ENCODE data around the gene OSBPL9.
"Not testable (repeated sequence)": the region's sequence is repeated elsewhere in the genome, so short reads cannot be mapped to it uniquely, and the experiment has no call there.

Gene OSBPL9

GRCh38 chr1:51715369-51715768 is 98.5 kb downstream of the OSBPL9 start:
- DNase-seq = no peak

- no peak for DNase-seq
These were observed 99.9 kb downstream of the OSBPL9 start for GRCh38 chr1:51716746-51717145.

DNA sequence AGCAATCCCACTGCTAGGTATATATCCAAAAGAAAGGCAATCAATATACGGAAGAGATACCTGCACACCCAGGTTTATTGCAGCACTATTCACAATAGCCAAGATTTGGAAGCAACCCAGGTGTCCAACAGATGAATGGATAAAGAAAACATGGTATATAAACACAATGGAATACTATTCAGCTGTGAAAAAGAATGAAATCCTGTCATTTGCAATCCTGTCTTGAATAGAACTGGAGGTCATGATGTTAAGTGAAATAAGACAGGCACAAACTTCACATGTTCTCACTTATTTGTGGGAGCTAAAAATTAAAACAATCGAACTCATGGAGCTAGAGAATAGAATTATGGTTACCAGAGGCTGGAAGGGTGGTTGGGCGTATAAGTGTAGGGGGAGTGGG is 101.0 kb downstream of the OSBPL9 start:
- DNase-seq = no peak

- no peak for DNase-seq
These were observed 102.3 kb downstream of the OSBPL9 start for GRCh38 chr1:51719146-51719545.

DNA sequence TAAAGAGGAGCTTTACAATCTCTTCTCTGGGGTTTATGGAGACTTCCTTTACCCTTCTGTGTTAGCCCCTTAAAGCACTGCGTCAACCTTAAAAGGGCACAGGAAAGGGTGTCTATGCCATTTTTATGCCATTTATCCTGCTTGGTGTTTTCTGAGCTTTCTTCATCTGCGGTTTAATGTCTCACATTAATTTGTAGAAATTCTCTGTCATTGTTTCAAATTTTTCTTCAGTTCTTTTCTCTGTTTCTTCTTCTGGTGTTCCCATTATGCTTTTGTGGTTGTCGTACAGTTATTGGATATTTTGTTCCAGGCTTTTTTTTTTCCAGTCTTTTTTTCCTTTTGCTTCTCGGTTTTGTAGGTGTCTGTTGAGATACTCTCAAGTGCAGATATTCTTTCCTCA is 107.9 kb downstream of the OSBPL9 start:
- no peak for DNase-seq

GRCh38 chr1:51726051-51726450 is 109.2 kb downstream of the OSBPL9 start:
- no peak for DNase-seq

- DNase-seq = no peak
These were observed 109.8 kb downstream of the OSBPL9 start for GRCh38 chr1:51726544-51727225.

GRCh38 chr1:51727366-51727765 is 110.5 kb downstream of the OSBPL9 start:
- DNase-seq = no peak

- DNase-seq = peak; percentile 20
These were observed 111.8 kb downstream of the OSBPL9 start for GRCh38 chr1:51728611-51729155.

DNA sequence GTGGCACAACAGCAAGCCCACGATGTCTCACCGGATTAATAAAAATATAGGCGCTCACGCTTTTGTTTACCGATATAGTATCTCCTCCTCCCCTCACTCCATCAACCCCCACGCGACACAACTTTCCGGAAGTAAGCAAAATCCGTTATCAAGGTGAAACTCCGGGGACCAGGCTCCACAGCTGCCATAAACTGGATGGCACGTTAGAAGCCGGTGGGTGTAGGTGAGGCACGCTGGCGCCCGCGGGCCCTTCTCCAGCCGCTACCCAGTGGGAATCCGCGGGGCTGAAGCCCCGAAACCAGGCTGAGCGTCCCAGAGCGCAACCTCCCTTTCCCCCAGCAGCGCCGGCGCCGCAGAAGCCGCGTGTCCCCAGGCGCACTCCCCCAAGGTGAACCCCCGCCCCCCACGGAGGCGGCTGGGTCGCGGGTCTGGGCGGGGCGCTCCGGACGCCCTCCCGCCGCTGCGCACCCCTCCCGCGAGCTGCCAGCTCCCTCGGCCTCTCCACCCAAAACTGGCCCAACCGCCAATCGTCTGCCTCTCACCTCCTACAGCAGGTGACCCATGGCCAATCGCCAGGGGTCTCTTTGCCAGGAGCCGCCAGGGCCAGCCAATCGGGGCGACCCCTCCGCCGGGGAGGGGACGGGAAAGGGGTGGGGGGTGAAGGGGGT is 112.4 kb downstream of the OSBPL9 start:
- DNase-seq = peak; percentile 88

DNA sequence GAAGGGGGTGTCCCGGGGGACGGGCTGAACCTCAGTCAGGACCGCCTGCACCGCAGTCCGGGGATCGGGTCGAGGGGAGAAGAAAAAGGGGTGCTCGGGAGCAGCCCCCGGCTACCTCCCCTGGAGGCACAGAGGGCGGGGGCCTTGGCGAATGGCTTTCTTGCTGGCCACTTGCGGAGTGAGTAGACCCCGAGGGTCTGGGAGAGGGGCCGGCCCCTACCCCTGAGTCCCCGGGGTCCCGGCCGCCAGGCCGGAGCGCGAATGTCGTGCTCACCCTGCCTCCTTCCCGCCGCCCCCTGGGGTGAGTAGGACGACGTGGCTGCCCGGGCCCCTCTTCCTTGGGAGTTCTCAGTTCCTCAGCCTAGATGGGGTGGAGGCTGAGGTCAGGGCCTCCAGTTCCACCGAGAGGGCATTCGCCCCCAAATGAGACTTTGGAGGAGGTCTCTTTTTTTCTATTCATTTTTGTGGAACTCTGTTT is 113.0 kb downstream of the OSBPL9 start:
- no peak for DNase-seq

DNA sequence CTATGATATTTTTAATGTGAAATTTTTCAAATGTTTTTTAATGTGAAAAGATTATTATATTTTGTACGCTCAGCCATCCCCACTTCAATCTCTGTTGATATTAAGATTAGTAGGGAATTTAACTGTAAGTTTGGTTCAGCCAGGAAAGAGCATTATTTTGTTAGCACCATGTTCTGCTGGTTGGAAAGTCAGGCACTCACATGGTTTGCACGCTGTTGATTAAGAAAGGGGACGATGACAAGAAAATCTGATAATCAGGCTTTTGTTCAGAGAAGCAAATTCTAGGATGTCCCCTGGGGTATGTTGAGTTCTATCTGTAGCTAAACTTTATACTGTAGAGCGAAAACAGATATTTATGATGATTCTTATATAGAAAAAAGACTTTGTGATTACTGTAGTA is 115.1 kb downstream of the OSBPL9 start:
- no peak for DNase-seq

- no peak for DNase-seq
These were observed 116.0 kb downstream of the OSBPL9 start for GRCh38 chr1:51732701-51733425.

DNA sequence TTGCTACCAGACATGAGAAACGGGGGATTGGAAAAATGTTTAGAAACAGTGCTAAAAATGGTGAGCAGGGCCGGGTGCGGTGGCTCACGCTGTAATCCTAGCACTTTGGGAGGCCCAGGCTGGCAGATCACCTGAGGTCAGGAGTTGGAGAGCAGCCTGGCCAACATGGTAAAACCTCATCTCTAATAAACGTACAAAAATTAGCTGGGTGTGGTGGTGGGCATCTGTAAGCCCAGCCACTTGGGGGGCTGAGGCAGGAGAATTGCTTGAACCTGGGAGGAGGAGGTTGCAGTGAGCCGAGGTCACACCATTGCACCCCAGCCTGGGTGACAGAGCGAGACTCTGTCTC is 116.5 kb downstream of the OSBPL9 start:
- DNase-seq = not testable (repeated sequence)

DNA sequence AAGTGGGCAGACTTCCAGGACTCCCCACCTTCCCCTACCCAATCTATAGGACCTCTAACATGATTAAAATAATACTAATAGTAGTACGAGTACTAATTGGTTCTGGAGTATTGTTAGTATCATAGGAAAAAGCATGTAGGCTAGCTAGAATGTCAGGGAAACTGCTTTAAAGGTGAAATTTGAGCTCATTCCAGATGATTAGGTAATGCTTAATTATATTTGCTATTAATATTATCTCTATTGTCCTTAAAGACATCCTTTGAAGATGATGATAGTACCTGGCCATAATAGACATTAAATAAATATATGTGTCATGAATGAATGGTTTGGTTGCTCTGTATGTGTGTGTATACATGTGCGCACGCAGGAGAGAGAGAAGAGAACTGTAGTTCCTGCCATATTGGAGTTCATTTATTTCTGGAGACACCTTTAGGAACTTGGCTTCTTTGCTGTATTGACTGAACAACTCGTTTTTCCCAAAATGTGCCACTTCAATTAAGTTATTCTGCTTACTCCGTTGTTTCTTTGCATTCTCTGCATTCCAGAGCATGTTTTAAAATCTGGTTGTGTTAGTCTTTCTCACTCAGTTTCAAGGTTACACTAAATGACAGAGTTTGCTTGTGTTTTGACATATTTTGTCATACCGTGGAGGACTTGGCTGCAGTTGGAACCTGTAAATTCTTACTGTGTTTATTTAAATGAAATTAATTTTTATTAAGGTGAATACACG is 117.1 kb downstream of the OSBPL9 start:
- DNase-seq = no peak

DNA sequence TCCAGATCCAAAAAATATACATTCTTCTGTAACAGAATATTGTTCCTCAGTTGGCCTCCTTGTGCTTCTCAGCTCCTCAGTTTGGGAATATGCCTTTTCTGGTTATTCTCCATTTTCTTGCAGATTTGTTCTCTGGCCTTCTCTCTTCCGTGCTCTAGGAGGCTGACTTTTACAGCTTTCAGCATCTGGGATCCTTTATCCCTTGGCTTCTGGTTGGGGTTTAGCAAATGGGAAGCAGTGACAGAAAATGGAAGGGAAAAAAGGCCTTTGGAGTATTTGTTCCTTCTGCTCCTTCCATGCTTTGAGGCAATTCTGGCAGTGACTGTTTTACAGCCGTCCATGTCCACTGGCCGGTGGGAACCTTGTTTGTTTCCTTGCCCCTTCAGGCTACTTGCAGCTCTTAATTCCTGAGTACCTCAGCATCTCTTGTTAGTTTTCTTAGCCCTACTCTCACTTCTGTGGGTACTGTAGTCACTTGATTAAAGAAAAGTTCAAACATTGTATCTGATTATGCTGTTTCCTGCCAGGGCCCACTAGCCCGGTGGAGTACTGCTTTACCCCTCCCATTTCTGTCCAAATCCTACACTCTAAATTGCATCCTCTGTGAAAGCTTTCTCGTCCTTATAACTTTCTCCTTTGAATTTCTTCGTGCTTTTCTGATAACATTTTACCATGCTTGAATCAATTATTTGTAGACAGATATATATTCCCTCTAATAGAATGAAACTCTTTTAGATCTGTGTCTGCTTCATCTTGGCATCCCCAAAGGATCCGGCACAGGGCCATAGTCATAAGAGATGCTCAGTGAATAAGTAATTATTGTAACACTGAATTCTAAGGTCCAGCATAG is 118.2 kb downstream of the OSBPL9 start:
- no peak for DNase-seq

- no peak for DNase-seq
These were observed 118.9 kb downstream of the OSBPL9 start for GRCh38 chr1:51735746-51736254.

GRCh38 chr1:51736702-51737101 is 119.8 kb downstream of the OSBPL9 start:
- no peak for DNase-seq

- DNase-seq = no peak
These were observed 121.8 kb downstream of the OSBPL9 start for GRCh38 chr1:51738681-51739080.

DNA sequence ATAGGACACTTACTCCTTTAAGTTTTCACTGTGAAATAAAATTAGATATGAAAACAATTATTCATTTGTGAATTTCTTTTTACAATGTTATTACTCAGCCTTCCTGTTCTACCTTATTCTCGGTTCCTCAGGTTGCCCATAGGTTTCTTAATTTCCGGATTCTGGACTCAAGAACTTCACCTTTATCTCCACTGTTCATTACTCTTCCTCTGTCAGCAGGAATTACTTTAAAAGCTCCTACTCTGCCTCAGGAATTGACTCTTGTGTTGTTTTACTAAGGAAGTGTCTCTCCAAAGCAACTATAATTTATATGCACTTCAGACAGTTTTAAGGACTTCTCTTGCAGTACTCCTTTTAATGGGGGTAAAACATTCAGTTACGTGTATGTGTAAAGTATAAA is 123.8 kb downstream of the OSBPL9 start:
- DNase-seq = no peak

DNA sequence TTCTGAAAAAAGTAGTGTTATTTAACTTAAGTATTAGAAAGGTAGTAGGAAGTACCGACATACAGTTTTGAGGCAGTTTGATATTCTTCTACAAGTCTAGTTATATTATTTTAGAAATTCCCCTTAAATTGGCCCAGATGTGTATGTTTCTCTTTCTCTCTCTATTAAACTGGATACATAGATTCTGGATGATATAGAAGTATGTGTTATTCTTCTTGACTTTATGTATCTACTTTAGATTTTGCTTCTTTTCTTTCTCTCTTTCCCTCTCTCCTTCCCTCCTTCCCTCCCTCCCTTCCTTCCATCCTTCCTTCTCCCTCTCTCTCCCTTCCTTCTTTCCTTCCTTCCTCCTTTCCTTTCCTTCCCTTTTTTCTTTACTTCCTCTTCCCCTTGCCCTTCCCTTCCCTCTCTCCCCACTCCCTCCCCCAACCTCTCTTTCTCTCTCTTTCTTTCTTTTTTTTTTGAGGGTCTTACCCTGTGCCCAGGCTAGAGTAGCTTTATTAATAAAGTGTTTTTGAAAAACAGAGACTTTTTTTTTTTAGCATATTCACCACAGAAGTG is 124.3 kb downstream of the OSBPL9 start:
- no peak for DNase-seq
